Hepatocyte (in vitro differentiated cells): ENCODE data around the gene ZNF511. TPM values are rescaled to one million over a fixed set of nuclear protein-coding genes. Genes with fewer than 3 reads are reported as not detected.

ENCODE experiments used
- DNase-seq: peaks from one replicate; pipeline ENCODE4 v3.0.0-alpha.2; 2016; ENCODE audit warnings: low spot score
- H2AFZ ChIP-seq: fragments of 200-600 bp; sonication (generic); 2 replicates; pipeline ENCODE4 v1.6.0; 2016; ENCODE audit warnings: antibody characterized with exemption, mild to moderate bottlenecking
- H3K27ac ChIP-seq: fragments of 200-600 bp; sonication (generic); 2 replicates; pipeline ENCODE4 v1.5.1; 2016; ENCODE audit warnings: mild to moderate bottlenecking
- H3K27me3 ChIP-seq: fragments of 200-600 bp; sonication (generic); 2 replicates; pipeline ENCODE4 v1.6.1; 2016
- H3K36me3 ChIP-seq: fragments of 200-600 bp; sonication (generic); replicated peaks from 2 replicates; pipeline ENCODE4 v1.5.1; 2016; ENCODE audit warnings: low read depth; ENCODE audit not compliant: insufficient read depth
- H3K4me1 ChIP-seq: fragments of 200-600 bp; sonication (generic); 2 replicates; pipeline ENCODE4 v1.5.1; 2016; ENCODE audit warnings: mild to moderate bottlenecking, moderate library complexity; ENCODE audit not compliant: insufficient read depth
- H3K4me2 ChIP-seq: fragments of 200-600 bp; sonication (generic); 2 replicates; pipeline ENCODE4 v1.6.0; 2016
- H3K4me3 ChIP-seq: fragments of 200-600 bp; sonication (generic); 2 replicates; pipeline ENCODE4 v1.5.1; 2016; ENCODE audit warnings: mild to moderate bottlenecking
- H3K79me2 ChIP-seq: fragments of 200-600 bp; sonication (generic); 2 replicates; pipeline ENCODE4 v1.6.0; 2017; ENCODE audit warnings: mild to moderate bottlenecking
- H3K9me2 ChIP-seq: fragments of 200-600 bp; sonication (generic); replicated peaks from 2 replicates; pipeline ENCODE4 v1.6.0; 2017; ENCODE audit warnings: mild to moderate bottlenecking; ENCODE audit not compliant: insufficient read depth
- H3K9me3 ChIP-seq: fragments of 200-600 bp; sonication (generic); 2 replicates; pipeline ENCODE4 v1.5.1; 2016; ENCODE audit warnings: low read depth, mild to moderate bottlenecking
- H4K20me1 ChIP-seq: fragments of 200-600 bp; sonication (generic); 2 replicates; pipeline ENCODE4 v1.6.0; 2016; ENCODE audit warnings: mild to moderate bottlenecking; ENCODE audit not compliant: insufficient read depth, poor library complexity, severe bottlenecking
- CTCF ChIP-seq: fragments of 200-600 bp; sonication (generic); IDR thresholded peaks from 2 replicates; pipeline ENCODE4 v1.5.1; 2016; ENCODE audit warnings: antibody characterized with exemption, mild to moderate bottlenecking; ENCODE audit not compliant: poor library complexity
- EZH2 ChIP-seq: fragments of 200-600 bp; sonication (generic); IDR thresholded peaks from 2 replicates; pipeline ENCODE4 v1.6.1; 2016; ENCODE audit warnings: antibody characterized with exemption, mild to moderate bottlenecking, borderline replicate concordance
- EZH2phosphoT487 ChIP-seq: fragments of 200-600 bp; sonication (generic); IDR thresholded peaks from one replicate; pipeline ENCODE4 v1.6.1; 2018; ENCODE audit warnings: antibody characterized with exemption, mild to moderate bottlenecking, low read depth, moderate library complexity; ENCODE audit not compliant: unreplicated experiment, severe bottlenecking
- WGBS: methylation state at CpG from one replicate; pipeline ENCODE4 v1.1.6; 2016; ENCODE audit warnings: low lambda C conversion rate; ENCODE audit errors: missing lambda C conversion rate; 5-methylcytosine and 5-hydroxymethylcytosine counted together
- polyA plus RNA-seq: library from polyadenylated mRNA; unstranded; fragments of >200 nt; fragmentation: Nextera tagmentation; extraction: Ambion mirVana; gene quantifications from 2 replicates; pipeline ENCODE4 v1.2.1, GENCODE V29; 2016
- total RNA-seq: library from RNA; depleted of rRNA; stranded (reverse); fragments of >200 nt; gene quantifications from 2 replicates; pipeline ENCODE4 v1.2.3, GENCODE V29; 2014

ZNF511 gene
- total and polyA plus RNA-seq, 2 experiments from 2014 or later: 36.9 to 56.9 TPM

- H4K20me1 ChIP-seq: no peaks in the 10 kb centered on the region
- peak within 1 kb of the TSS; percentile 71 for H3K27ac ChIP-seq
- no peaks in the 10 kb centered on the region for H3K27me3 ChIP-seq
- TF ChIP-seq CTCF (no peak), EZH2 (no peak), EZH2phosphoT487 (no peak)
- no peaks in the 10 kb centered on the region for H3K36me3 ChIP-seq
- H3K79me2 ChIP-seq: no peaks in the 10 kb centered on the region
- peak within 1 kb of the TSS; percentile 95 for H3K4me2 ChIP-seq
- peaks cover 21% of the 10 kb centered on the region for H3K4me1 ChIP-seq
- H2AFZ ChIP-seq: peak within 1 kb of the TSS; percentile 98
- no peaks in the 10 kb centered on the region for H3K9me3 ChIP-seq
- no peaks in the 10 kb centered on the region for H3K9me2 ChIP-seq
- WGBS: 6% methylated on average over 36 of the region's 83 CpGs
- DNase-seq: peak; percentile 75
- H3K4me3 ChIP-seq: peak within 1 kb of the TSS; percentile 39
Measured at GRCh38 chr10:133357285-133358161, 48.8 kb downstream of the ZNF511 start, which contains the start of gene FUOM. Gene FUOM, minus strand, starts transcription at chr10:133358019. Its CDS starts 12 bp downstream, at chr10:133358007.

- Histone ChIP-seq H4K20me1 (no peaks in the 10 kb centered on the region), H3K27ac (no peak overlapping the region), H3K79me2 (no peaks in the 10 kb centered on the region), H3K36me3 (no peaks in the 10 kb centered on the region), H3K4me3 (no peak overlapping the region), H3K9me3 (no peaks in the 10 kb centered on the region), H3K4me1 (peaks cover 21% of the 10 kb centered on the region), H3K9me2 (no peaks in the 10 kb centered on the region), H2AFZ (no peak overlapping the region), H3K27me3 (no peaks in the 10 kb centered on the region), H3K4me2 (no peak overlapping the region)
- TF ChIP-seq EZH2phosphoT487: no peak
- TF ChIP-seq CTCF: no peak
- TF ChIP-seq EZH2: no peak
- WGBS: 95% methylated on average over 23 of the region's 41 CpGs
- DNase-seq: no peak
Measured at GRCh38 chr10:133358162-133358924, 49.6 kb downstream of the ZNF511 start.

DNA sequence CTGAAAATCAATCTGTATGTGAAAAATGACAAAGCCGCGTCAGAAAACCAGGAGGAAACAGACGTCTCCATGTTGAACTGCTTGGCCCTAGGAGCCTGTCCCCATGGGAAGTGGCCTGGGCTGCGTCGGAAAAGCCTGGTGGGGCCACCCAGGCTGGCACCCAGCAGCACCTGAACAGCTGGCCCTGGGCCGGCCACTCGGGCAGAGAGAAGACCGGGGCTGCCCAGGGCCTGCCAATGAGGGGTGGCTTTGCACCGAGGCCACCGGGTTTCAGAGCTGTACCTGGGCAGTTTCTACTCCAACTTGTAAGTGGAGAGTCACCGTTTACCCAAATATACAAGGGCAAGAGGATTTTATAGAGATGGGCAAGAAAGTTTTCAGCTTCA lies 50.2 kb downstream of the ZNF511 start:
- Histone ChIP-seq H3K4me3 (no peak overlapping the region), H3K79me2 (no peaks in the 10 kb centered on the region), H3K4me1 (peaks cover 21% of the 10 kb centered on the region), H3K27ac (peak overlapping the region; percentile 64), H3K9me3 (no peaks in the 10 kb centered on the region), H4K20me1 (no peaks in the 10 kb centered on the region), H3K4me2 (no peak overlapping the region), H3K9me2 (no peaks in the 10 kb centered on the region), H2AFZ (no peak overlapping the region), H3K27me3 (no peaks in the 10 kb centered on the region), H3K36me3 (no peaks in the 10 kb centered on the region)
- DNase-seq: no peak
- WGBS: 94% methylated on average over 11 of the region's 11 CpGs
- no peak for TF ChIP-seq CTCF
- no peak for TF ChIP-seq EZH2phosphoT487
- TF ChIP-seq EZH2: no peak
